ENCODE results near the gene TNFSF13B.

- TF ChIP-seq CTCF (IDR thresholded peaks at IDR 0.05) (no peak), POLR2A (IDR thresholded peaks at IDR 0.05) (no peak)
Observed at GRCh38 chr13:108268466-108269112, 929 bp upstream of the TNFSF13B start.
